ENCODE data around the gene FASTK. TPM values are rescaled to one million over a fixed set of nuclear protein-coding genes. Genes with fewer than 3 reads are reported as not detected.

Gene FASTK
- total and polyA plus RNA-seq, 7 donors, result 87.1 to 194 (median 126) TPM

DNA sequence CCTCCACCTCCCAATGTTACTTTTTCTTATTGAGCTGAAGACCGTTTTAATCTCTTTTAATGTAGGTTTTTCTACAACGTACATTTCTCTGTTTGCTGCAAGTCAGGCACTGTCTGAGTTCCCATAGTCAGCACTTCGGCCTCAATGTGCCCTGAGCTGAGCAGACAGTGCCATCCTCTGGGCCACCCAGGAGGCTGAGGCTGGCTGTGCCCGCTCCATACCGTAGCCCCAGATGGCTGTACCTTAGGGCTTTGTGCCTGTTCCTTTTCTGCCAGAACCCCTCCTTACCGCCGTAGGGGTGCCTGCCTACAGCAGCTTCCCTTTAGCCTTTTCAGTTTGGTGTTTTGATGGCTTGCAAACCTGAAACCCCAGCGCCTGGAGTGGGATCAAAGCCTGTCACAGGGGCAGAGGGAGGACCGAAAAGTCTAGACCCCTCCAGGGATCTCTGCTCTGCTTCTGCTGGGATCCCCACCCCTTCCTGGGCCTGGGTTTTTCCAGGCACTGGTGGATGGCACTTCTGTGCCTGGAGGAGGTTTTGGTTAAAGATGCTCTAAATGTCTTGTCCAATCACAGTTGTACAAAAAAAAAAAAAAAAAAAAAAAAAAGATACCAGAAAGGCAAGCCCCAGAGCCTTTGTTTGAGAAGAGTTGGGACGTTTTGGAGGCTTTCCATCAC lies 14.7 kb upstream of the FASTK start:
- TF ChIP-seq, protein P1, sequence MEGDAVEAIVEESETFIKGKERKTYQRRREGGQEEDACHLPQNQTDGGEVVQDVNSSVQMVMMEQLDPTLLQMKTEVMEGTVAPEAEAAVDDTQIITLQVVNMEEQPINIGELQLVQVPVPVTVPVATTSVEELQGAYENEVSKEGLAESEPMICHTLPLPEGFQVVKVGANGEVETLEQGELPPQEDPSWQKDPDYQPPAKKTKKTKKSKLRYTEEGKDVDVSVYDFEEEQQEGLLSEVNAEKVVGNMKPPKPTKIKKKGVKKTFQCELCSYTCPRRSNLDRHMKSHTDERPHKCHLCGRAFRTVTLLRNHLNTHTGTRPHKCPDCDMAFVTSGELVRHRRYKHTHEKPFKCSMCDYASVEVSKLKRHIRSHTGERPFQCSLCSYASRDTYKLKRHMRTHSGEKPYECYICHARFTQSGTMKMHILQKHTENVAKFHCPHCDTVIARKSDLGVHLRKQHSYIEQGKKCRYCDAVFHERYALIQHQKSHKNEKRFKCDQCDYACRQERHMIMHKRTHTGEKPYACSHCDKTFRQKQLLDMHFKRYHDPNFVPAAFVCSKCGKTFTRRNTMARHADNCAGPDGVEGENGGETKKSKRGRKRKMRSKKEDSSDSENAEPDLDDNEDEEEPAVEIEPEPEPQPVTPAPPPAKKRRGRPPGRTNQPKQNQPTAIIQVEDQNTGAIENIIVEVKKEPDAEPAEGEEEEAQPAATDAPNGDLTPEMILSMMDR (IDR thresholded peaks at IDR 0.05), result no peak
- ATAC-seq, result no peak
- H3K27me3 ChIP-seq (ENCODE audit: insufficient read depth in 3 of 3, low read length in 2 of 3), result no peaks in the 10 kb centered on the region
- H3K4me3 ChIP-seq, result no peak overlapping the region
- peak in 1 of 2 donors; percentile 12 for DNase-seq
- intact Hi-C loops (cut with DNase I), result no loop called here
- peaks cover under 1% of the 10 kb centered on the region for H3K4me1 ChIP-seq
- 67 to 69% (median 68%) methylated on average over 10 of the region's 10 CpGs for WGBS, 3 donors
- H3K9me3 ChIP-seq, result no peaks in the 10 kb centered on the region
- peaks cover 0 to 8% of the 10 kb centered on the region in 2 donors for H3K36me3 ChIP-seq (ENCODE audit: insufficient read depth in 1 of 2, low read depth in 1 of 2)
- H3K27ac ChIP-seq, result no peak overlapping the region

DNA sequence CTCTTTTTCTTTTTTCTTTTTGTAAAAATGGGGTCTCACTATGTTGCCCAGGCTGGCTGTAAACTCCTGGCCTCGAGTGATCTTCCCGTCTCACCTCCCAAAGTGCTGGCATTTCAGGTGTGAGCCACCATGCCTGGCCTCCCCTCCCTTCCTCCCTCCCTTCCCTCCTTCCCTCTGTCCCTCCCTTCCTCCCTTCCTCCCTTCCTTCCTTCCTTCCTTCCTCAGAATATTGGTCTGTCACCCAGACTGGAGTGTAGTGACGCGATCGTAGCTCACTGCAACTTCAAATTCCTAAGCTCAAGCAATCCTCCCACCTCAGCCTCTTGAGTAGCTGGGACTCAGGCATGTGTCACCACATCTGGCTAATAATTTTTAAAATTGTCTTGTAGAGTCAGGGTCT lies 14.1 kb upstream of the FASTK start:
- H3K4me1 ChIP-seq, result peaks cover 6% of the 10 kb centered on the region
- intact Hi-C loops (cut with DNase I), result no loop called here
- H3K4me3 ChIP-seq, result no peak overlapping the region
- 73 to 80% (median 77%) methylated on average over 5 of the region's 5 CpGs for WGBS, 3 donors
- TF ChIP-seq, protein P1 (IDR thresholded peaks at IDR 0.05), result no peak
- peaks cover 0 to 8% of the 10 kb centered on the region in 2 donors for H3K36me3 ChIP-seq (ENCODE audit: insufficient read depth in 1 of 2, low read depth in 1 of 2)
- DNase-seq, result no peak
- ATAC-seq, result no peak
- no peak overlapping the region for H3K27ac ChIP-seq
- no peaks in the 10 kb centered on the region for H3K9me3 ChIP-seq
- H3K27me3 ChIP-seq (ENCODE audit: insufficient read depth in 3 of 3, low read length in 2 of 3), result no peaks in the 10 kb centered on the region

DNA sequence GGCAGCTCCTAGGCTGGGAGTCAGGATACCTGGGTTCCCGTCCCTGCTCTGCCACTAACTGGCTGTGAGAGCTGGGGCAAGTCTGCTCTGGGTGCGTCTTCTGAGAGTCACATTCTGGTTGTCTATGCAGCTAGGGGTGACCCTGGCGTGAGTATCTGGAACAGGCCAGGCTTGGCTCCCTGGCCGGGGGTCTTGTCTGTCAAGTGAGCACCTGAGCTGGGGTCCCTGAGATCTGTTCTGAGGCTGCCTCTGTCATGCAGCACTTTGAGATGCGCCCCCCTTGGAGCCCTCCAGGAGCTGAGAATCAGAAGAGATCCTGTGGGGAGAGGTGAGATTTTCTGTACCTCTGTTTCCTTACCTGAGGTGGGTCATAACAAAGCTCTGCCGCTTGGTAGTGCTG lies 13.1 kb upstream of the FASTK start:
- TF ChIP-seq, protein P1 (IDR thresholded peaks at IDR 0.05), result no peak
- DNase-seq (no peak), ATAC-seq (no peak)
- intact Hi-C loops (cut with DNase I), result no loop called here
- 91 to 98% (median 94%) methylated on average over 6 of the region's 6 CpGs for WGBS, 3 donors
- Histone ChIP-seq H3K27me3 (ENCODE audit: insufficient read depth in 3 of 3, low read length in 2 of 3) (no peaks in the 10 kb centered on the region), H3K36me3 (ENCODE audit: insufficient read depth in 1 of 2, low read depth in 1 of 2) (peaks cover 0 to 8% of the 10 kb centered on the region in 2 donors), H3K4me1 (peaks cover 8% of the 10 kb centered on the region), H3K27ac (no peak overlapping the region), H3K4me3 (no peak overlapping the region), H3K9me3 (no peaks in the 10 kb centered on the region)

DNA sequence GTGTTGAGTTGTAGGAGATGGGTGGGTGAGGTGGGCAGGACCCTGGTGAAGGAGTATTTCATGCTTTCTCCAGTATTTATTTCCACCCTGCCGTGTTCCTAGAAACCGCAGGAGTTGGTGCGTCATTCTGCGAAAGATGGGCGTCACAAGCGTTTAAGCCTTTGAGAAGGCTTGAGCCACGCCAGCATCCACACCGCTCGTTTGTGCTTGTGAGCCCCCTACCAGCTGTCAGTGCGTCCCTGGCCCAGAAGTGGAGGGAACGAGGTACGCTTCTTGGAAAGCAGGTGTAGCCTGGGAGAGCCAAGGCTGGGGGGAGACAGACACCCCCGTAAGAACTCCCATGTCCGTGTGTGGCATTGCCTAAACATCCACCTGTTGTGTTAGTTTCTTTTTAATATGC lies 11.4 kb upstream of the FASTK start:
- intact Hi-C loops (cut with DNase I), result no loop called here
- no peak overlapping the region for H3K4me3 ChIP-seq
- H3K4me1 ChIP-seq, result peaks cover 18% of the 10 kb centered on the region
- peaks cover 0 to 8% of the 10 kb centered on the region in 2 donors for H3K36me3 ChIP-seq (ENCODE audit: insufficient read depth in 1 of 2, low read depth in 1 of 2)
- H3K9me3 ChIP-seq, result no peaks in the 10 kb centered on the region
- no peaks in the 10 kb centered on the region for H3K27me3 ChIP-seq (ENCODE audit: insufficient read depth in 3 of 3, low read length in 2 of 3)
- 79 to 86% (median 80%) methylated on average over 14 of the region's 14 CpGs for WGBS, 3 donors
- no peak for DNase-seq
- ATAC-seq, result no peak
- TF ChIP-seq, protein P1 (IDR thresholded peaks at IDR 0.05), result no peak
- no peak overlapping the region for H3K27ac ChIP-seq

DNA sequence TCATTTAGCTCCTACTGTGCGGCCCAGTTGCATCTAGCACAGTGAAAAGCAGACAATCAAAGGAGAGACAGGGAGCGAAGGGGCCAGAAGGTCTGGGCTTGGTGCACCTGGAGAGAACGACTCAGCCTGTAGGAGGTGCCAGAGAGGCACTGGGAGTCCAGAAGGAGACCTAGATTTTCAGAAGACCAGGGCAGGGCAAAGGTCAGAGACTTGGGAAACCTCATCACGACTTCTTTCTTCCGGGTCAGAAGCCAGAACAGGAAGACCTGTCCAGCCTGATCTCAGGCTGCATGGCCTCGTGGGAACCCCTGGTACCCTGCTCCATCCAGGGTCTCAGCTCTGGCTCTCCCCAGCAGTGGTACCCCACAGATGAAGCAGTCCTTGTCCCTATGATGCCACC lies 10.8 kb upstream of the FASTK start:
- Histone ChIP-seq H3K4me3 (no peak overlapping the region), H3K27me3 (ENCODE audit: insufficient read depth in 3 of 3, low read length in 2 of 3) (no peaks in the 10 kb centered on the region), H3K4me1 (peaks cover 18% of the 10 kb centered on the region), H3K27ac (no peak overlapping the region), H3K9me3 (no peaks in the 10 kb centered on the region), H3K36me3 (ENCODE audit: insufficient read depth in 1 of 2, low read depth in 1 of 2) (peaks cover 0 to 8% of the 10 kb centered on the region in 2 donors)
- ATAC-seq (no peak), DNase-seq (peak in 1 of 2 donors; percentile 18)
- intact Hi-C loops (cut with DNase I), result no loop called here
- 55 to 66% (median 65%) methylated on average over 6 of the region's 6 CpGs for WGBS, 3 donors
- TF ChIP-seq, protein P1 (IDR thresholded peaks at IDR 0.05), result peak; percentile 23

Data from psoas muscle (tissue), 8 donors.